Skeletal muscle tissue (tissue), 4 donors: Measurements from ENCODE around the gene MROH8. TPM values are rescaled to one million over a fixed set of nuclear protein-coding genes. Genes with fewer than 3 reads are reported as not detected.
"Not testable (repeated sequence)": the region's sequence is repeated elsewhere in the genome, so short reads cannot be mapped to it uniquely, and the experiment has no call there.

Source experiments
- H3K27ac ChIP-seq: one replicate; pipeline ENCODE4 v1.7.0; 2013; ENCODE audit warnings: mild to moderate bottlenecking, low read depth, low read length, inconsistent platforms
- H3K27me3 ChIP-seq, 3 donors: one replicate each; pipeline ENCODE4 v1.7.0; 2013; ENCODE audit warnings: low read length in 3 of 3; ENCODE audit not compliant: control insufficient read depth in 3 of 3, insufficient read depth in 3 of 3
- H3K36me3 ChIP-seq, 3 donors: one replicate each; pipeline ENCODE4 v1.7.0; 2013; ENCODE audit warnings: low read length in 3 of 3; ENCODE audit not compliant: control insufficient read depth in 3 of 3, insufficient read depth in 3 of 3
- H3K4me1 ChIP-seq, 3 donors: one replicate each; pipeline ENCODE4 v1.7.0; 2013; ENCODE audit warnings: low read length in 3 of 3, mild to moderate bottlenecking in 3 of 3; ENCODE audit not compliant: control insufficient read depth in 3 of 3, insufficient read depth in 3 of 3
- H3K4me3 ChIP-seq, 3 donors: one replicate each; pipeline ENCODE4 v1.7.0; 2013; ENCODE audit warnings: low read length in 3 of 3
- H3K9ac ChIP-seq, 3 donors: one replicate each; pipeline ENCODE4 v1.7.0; 2013; ENCODE audit warnings: low read length in 3 of 3, mild to moderate bottlenecking in 3 of 3, moderate library complexity in 2 of 3, low read depth in 1 of 3
- H3K9me3 ChIP-seq, 3 donors: one replicate each; pipeline ENCODE4 v1.7.0; 2013; ENCODE audit warnings: low read length in 3 of 3; ENCODE audit not compliant: control insufficient read depth in 3 of 3
- total RNA-seq: library from RNA; depleted of rRNA; stranded (reverse); fragments of >200 nt; gene quantifications from one replicate; pipeline ENCODE4 v1.2.3, GENCODE V29; 2014
- donor health status: Osteomylitis.

MROH8 gene
- total RNA-seq, 1 donor from 2014 or later, result 1.0 TPM

DNA sequence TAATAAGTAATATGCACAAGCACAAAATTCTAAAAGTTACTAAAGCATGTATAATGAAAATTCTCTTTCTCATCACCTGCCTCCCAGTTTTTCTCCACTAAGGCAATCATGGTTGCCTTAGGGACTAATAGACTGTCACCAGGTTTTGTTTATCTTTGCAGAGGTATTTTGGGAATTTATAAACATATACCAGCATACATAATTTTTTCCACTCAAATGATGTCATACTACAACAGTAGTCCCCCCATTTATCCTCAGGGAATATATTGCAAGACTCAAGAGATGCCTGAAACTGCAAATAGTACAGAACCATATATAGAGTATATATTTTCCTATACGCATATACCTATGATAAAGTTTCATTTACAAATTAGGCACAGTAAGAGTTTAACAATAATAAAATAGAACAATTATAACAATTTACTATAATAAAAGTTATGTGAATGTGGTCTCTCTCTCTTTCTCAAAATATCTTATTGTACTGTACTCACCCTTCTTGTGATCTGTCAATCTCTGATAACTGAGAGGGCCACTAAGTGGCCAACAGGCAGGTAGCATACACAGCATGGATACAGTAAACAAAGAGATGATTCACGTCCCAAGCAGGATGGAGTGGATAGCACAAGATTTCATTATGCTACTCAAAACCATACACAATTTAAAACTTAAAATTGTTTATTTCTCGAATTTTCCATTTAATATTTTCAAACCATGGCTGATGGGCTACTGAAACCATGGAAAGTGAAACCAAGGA, 103.2 kb downstream of the MROH8 start:
- H3K36me3 ChIP-seq, result peaks cover 0 to 3% (median 0%) of the 10 kb centered on the region in 3 donors
- no peak overlapping the region for H3K9ac ChIP-seq
- no peaks in the 10 kb centered on the region for H3K9me3 ChIP-seq
- no peaks in the 10 kb centered on the region for H3K27me3 ChIP-seq
- no peak overlapping the region for H3K4me3 ChIP-seq
- H3K4me1 ChIP-seq, result peaks cover 0 to 5% (median 0%) of the 10 kb centered on the region in 3 donors
- H3K27ac ChIP-seq, result no peak overlapping the region

GRCh38 chr20:37072293-37073196, 106.8 kb downstream of the MROH8 start:
- no peak overlapping the region for H3K9ac ChIP-seq
- H3K4me3 ChIP-seq, result no peak overlapping the region
- H3K27ac ChIP-seq, result no peak overlapping the region
- peaks cover 0 to 3% (median 0%) of the 10 kb centered on the region in 3 donors for H3K36me3 ChIP-seq
- peaks cover 0 to 5% (median 0%) of the 10 kb centered on the region in 3 donors for H3K4me1 ChIP-seq
- no peaks in the 10 kb centered on the region for H3K9me3 ChIP-seq
- no peaks in the 10 kb centered on the region for H3K27me3 ChIP-seq

DNA sequence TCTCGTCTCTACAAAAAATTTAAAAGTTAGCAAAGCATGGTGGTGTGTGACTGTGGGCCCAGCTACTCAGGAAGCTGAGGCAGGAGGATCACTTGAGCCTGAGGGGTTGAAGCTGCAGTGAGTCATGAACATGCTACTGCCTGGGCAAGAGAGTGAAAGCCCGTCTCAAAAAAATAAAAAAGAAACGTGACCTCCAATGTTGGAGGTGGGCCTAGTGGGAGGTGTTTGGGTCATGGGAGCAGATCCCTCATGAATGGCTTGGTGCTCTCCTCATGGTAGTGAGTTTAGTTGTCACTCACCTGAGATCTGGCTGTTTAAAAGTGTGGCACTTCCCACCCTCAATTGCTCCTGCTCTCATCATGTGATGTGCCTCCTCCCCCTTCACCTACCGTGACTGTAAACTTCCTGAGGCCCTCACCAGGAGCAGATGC, 107.9 kb downstream of the MROH8 start:
- H3K27me3 ChIP-seq, result no peaks in the 10 kb centered on the region
- peaks cover 0 to 6% (median 2%) of the 10 kb centered on the region in 3 donors for H3K36me3 ChIP-seq
- no peaks in the 10 kb centered on the region for H3K9me3 ChIP-seq
- peaks cover 0 to 5% (median 0%) of the 10 kb centered on the region in 3 donors for H3K4me1 ChIP-seq
- H3K27ac ChIP-seq, result no peak overlapping the region
- H3K4me3 ChIP-seq, result no peak overlapping the region
- no peak overlapping the region for H3K9ac ChIP-seq

DNA sequence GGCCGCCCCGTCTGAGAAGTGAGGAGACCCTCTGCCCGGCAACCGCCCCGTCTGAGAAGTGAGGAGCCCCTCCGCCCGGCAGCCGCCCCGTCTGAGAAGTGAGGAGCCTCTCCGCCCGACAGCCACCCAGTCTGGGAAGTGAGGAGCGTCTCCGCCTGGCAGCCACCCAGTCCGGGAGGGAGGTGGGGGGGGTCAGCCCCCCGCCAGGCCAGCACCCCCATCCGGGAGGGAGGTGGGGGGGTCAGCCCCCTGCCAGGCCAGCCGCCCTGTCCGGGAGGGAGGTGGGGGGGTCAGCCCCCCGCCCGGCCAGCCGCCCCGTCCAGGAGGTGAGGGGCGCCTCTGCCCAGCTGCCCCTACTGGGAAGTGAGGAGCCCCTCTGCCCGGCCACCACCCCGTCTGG, 109.8 kb downstream of the MROH8 start:
- not testable (repeated sequence) for H3K9me3 ChIP-seq, H3K4me3 ChIP-seq, H3K9ac ChIP-seq, H3K27me3 ChIP-seq, H3K27ac ChIP-seq, H3K4me1 ChIP-seq
- H3K36me3 ChIP-seq, result peaks cover 0 to 18% (median 9%) of the 10 kb centered on the region in 3 donors

- Histone ChIP-seq H3K9ac (no peak overlapping the region), H3K36me3 (peaks cover 2 to 16% (median 15%) of the 10 kb centered on the region in 3 donors), H3K9me3 (no peaks in the 10 kb centered on the region), H3K27me3 (no peaks in the 10 kb centered on the region), H3K4me1 (peaks cover 0 to under 1% (median 0%) of the 10 kb centered on the region in 3 donors), H3K27ac (no peak overlapping the region), H3K4me3 (no peak overlapping the region)
Observed at GRCh38 chr20:37066168-37066567, 113.2 kb downstream of the MROH8 start.

GRCh38 chr20:37055276-37055675, 124.1 kb downstream of the MROH8 start:
- H3K4me3 ChIP-seq, result no peak overlapping the region
- H3K27ac ChIP-seq, result no peak overlapping the region
- H3K9ac ChIP-seq, result no peak overlapping the region
- H3K4me1 ChIP-seq, result no peaks in the 10 kb centered on the region
- H3K36me3 ChIP-seq, result peaks cover 11 to 21% (median 17%) of the 10 kb centered on the region in 3 donors
- no peaks in the 10 kb centered on the region for H3K27me3 ChIP-seq
- no peaks in the 10 kb centered on the region for H3K9me3 ChIP-seq

DNA sequence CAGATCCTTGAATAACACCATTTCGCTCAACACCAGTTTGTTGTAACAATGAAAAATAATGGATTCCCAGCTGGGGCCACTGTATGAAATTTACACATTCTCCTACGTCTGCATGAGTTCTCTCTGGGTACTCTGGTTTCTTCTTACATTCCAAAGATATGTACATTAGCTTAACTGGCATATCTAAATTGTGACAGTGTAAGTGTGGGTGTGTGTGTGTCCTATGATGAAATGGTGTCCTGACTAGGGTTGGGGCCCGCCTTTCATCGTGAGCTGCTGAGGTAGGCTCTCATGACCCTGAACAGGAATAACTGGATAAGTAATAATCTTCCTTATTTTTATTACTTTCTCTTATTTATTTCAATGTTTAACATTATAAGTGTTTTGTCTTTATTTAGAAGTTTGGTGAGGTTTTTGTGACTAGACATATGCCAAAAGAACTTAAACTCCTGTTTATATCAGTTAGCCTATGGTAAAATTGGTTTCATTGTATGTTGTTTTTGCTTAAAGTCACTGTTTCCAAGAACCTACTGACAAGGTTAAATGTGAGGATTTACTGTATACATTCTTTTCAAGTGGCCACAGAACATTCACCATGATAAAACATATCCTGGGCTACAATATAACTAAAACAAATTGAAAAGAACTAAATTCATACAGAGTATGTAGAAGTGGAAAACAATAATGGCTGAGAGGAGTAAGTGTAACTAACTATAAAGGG, 126.0 kb downstream of the MROH8 start:
- H3K36me3 ChIP-seq, result peaks cover 9 to 14% (median 10%) of the 10 kb centered on the region in 3 donors
- H3K9ac ChIP-seq, result no peak overlapping the region
- H3K27me3 ChIP-seq, result no peaks in the 10 kb centered on the region
- no peaks in the 10 kb centered on the region for H3K4me1 ChIP-seq
- no peak overlapping the region for H3K4me3 ChIP-seq
- no peak overlapping the region for H3K27ac ChIP-seq
- no peaks in the 10 kb centered on the region for H3K9me3 ChIP-seq

Other genes starting within 250 kb of the MROH8 start
- 45.9 TPM for gene SAMHD1, start 227.8 kb downstream of the MROH8 start, total RNA-seq
- gene RBL1, start 83.6 kb downstream of the MROH8 start, total RNA-seq, result 10.4 TPM
- 117 TPM for gene RPN2, start 218 bp downstream of the MROH8 start, total RNA-seq
- not detected for gene GHRH, start 82.3 kb upstream of the MROH8 start, total RNA-seq
- gene MANBAL, start 110.1 kb upstream of the MROH8 start, total RNA-seq, result 12.0 TPM
- 7.8 TPM for gene SRC, start 166.6 kb upstream of the MROH8 start, total RNA-seq